Activated CD4-positive, CD25-positive, alpha-beta regulatory T cell treated with anti-CD3 and anti-CD28 coated beads, Interleukin-2, amount 50 U/mL, for 72 hours (primary cell): ENCODE measurements around the gene SNAP25.

ENCODE experiments used
- DNase-seq: peaks from one replicate; pipeline ENCODE4 v3.0.0; 2021

SNAP25 gene

GRCh38 chr20:10306440-10307358, 88.1 kb downstream of the SNAP25 start:
- no peak for DNase-seq

- DNase-seq, result no peak
Observed at GRCh38 chr20:10307359-10307735, 88.7 kb downstream of the SNAP25 start.

GRCh38 chr20:10308652-10309051, 90.0 kb downstream of the SNAP25 start:
- DNase-seq, result no peak

GRCh38 chr20:10309326-10309725, 90.7 kb downstream of the SNAP25 start:
- DNase-seq, result no peak

- DNase-seq, result no peak
Observed at GRCh38 chr20:10312111-10312510, 93.5 kb downstream of the SNAP25 start.

- no peak for DNase-seq
Observed at GRCh38 chr20:10313215-10313614, 94.6 kb downstream of the SNAP25 start.

- DNase-seq, result no peak
Observed at GRCh38 chr20:10313701-10314100, 95.1 kb downstream of the SNAP25 start.

- no peak for DNase-seq
Observed at GRCh38 chr20:10314198-10314597, 95.6 kb downstream of the SNAP25 start.

- no peak for DNase-seq
Observed at GRCh38 chr20:10315138-10315537, 96.5 kb downstream of the SNAP25 start.

- no peak for DNase-seq
Observed at GRCh38 chr20:10316582-10316981, 98.0 kb downstream of the SNAP25 start.

- no peak for DNase-seq
Observed at GRCh38 chr20:10318291-10319024, 99.8 kb downstream of the SNAP25 start.

GRCh38 chr20:10319855-10320254, 101.2 kb downstream of the SNAP25 start:
- DNase-seq, result no peak

GRCh38 chr20:10321138-10321717, 102.6 kb downstream of the SNAP25 start:
- no peak for DNase-seq

- DNase-seq, result no peak
Observed at GRCh38 chr20:10322073-10323012, 103.7 kb downstream of the SNAP25 start.

- no peak for DNase-seq
Observed at GRCh38 chr20:10323729-10324128, 105.1 kb downstream of the SNAP25 start.

- no peak for DNase-seq
Observed at GRCh38 chr20:10324198-10324847, 105.7 kb downstream of the SNAP25 start.

- DNase-seq, result no peak
Observed at GRCh38 chr20:10328897-10329255, 110.2 kb downstream of the SNAP25 start.

GRCh38 chr20:10329387-10330005, 110.9 kb downstream of the SNAP25 start:
- no peak for DNase-seq

- no peak for DNase-seq
Observed at GRCh38 chr20:10330071-10330470, 111.4 kb downstream of the SNAP25 start.

GRCh38 chr20:10332656-10333415, 114.2 kb downstream of the SNAP25 start:
- no peak for DNase-seq
